ENCODE data around the gene C9.
"Not testable (repeated sequence)": the region's sequence is repeated elsewhere in the genome, so short reads cannot be mapped to it uniquely, and the experiment has no call there.

C9 gene

DNA sequence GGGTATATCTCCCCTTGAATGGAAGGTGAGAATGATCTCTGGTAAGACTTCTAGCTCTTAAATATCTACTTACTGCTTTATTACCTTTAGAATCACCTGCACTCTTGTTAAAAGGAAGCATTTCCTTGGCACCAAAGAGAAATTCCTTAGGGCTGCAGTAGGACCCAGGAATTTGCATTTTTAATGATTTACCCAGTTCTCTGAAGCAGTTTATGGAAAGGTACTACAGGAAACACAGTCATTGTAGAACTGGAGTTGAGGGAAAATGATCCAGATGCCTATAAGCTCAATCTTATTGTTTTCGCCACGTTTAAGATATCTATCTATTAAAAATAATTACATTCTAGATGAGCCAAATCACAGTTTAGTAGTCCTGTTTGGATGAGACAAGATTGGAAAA, 9.5 kb upstream of the C9 start:
- DNase-seq (ENCODE audit: extremely low read depth in 1 of 2, low read depth in 1 of 2), result no peak

DNA sequence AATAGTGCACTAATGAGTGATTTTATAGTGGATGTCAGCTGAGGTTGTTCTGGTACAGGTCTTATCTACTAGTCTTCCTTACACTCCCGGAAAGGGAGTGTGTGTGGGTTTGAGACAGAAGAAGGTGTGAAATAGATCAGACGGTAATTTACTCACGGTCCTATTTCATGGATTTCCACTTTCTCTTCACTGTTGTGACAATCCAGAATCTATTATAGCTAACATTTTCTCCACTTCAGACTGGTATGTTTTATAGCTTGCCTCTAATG, 7.0 kb upstream of the C9 start:
- DNase-seq (ENCODE audit: extremely low read depth in 1 of 2, low read depth in 1 of 2), result no peak

DNA sequence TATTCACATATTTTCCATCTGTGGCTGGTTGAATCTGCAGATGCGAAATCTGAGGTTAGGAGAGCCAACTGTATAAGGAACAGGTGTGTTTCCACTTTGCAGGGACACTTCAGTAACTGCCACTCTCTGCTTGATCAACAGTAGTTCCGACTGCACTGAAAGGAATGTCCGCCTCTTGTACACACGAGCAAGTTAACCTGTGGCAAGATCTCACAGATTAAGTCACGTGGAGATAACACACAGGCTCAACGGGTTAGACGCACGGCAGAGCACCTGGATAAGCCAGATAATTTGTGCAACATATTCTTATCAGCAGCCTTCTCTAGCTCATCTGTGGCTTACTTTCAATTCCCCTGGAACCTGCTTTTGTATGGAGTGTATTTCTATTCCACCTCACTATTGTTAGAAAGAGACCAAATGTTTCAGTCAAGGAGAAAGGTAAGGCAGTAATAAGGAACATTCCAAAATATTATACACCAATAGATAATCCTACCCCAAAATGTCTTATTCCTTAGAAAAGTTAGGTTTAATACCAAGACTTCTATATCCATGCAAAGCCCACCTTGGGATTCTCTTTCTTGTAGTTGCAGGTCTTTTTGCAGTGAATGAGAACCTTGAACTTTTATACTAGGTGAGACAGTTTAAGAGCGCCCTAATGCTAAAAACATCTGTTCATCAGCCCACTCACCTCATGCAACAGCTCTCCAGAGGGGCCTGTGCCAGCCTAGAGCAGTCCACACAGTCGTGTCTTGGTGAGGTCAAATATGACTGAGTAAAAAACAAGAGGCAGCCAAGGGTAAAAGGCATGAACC, 6.5 kb upstream of the C9 start:
- no peak for DNase-seq (ENCODE audit: extremely low read depth in 1 of 2, low read depth in 1 of 2)

DNA sequence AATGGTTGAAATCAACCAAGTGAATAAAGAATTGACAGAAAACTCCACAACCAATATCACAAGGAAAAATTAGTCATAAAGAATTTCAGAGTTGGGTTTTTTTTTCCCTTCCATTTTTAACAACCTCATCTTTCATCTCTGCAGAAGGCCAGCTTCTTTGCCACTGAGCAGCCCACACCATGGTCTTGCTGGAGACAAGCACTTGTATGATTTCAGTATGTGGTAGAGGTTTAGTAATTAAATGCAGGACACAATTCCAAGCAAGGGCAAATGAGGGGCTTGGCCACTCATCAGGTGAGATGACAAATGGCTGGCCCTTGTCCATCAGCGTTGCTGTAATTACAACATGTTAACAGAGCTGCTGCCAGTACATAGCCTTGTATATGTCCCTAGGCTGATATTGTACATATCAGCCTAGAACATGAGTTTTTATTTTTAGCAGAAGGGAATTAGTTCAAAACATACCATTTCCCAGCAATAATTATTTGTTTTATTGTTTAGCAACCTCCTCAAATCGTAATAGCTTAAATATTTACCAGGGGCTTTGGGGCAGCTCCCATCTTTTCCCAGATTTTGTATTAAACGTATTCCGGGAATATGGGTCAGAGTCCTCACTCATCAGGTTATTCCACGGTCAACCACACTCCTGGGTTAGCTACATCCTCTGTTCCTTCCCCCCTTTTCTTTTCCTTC, 5.0 kb upstream of the C9 start:
- no peak for DNase-seq (ENCODE audit: extremely low read depth in 1 of 2, low read depth in 1 of 2)

DNA sequence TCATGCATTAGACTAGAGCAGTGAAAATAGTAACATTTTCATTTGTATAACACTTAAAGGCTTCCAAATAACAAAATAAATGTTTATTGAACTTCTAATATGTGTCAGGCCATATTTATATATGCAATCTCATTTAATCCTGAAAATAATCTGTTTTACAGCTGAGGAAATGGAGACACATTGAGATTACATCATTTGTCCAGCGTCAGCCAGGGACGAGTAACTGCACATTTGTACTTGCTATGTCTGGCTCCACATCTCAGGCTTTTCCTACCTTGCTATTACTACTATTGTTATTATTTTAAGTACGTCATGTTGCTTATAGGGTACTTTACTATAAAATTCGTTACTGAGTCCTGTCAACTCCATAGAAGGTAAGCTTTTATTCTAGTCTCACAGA, 3.8 kb upstream of the C9 start:
- DNase-seq (ENCODE audit: extremely low read depth in 1 of 2, low read depth in 1 of 2), result no peak

DNA sequence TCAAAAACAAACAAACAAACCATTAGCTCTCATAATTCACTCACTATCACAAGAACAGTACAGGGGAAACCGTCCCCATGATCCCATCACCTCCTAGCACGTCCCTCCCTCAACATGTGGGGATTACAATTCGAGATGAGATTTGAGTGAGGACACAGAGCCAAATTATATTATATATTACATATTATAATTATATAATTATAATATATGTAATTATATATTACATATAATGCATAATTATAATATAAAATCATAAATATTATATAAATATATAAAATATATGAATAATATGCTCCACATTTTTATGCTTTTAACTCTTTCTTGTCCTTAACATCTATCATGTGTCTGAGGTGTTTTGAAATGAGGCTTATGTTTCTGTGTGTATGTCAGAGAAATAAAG, 3.4 kb upstream of the C9 start:
- no peak for DNase-seq (ENCODE audit: extremely low read depth in 1 of 2, low read depth in 1 of 2)

DNA sequence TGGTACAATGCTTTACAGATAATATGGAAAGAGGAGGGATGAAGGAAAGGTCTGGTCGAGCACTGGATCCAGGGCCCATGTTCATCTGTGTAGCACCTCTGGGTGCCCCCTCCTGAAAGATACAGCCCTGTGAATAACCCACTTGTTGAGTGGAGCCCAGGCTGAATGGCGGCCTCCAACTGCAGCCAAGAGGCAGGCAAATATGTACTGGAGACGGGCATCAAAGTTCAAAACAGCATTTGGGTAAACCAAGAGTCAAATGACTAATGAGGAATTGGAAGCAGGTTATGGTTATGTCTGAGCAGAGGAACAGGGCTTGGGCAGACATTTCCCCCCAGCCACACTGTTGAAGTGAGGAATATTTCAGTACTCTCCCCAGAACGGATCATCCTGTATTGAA, 1.1 kb downstream of the C9 start:
- DNase-seq (ENCODE audit: extremely low read depth in 1 of 2, low read depth in 1 of 2), result no peak

DNA sequence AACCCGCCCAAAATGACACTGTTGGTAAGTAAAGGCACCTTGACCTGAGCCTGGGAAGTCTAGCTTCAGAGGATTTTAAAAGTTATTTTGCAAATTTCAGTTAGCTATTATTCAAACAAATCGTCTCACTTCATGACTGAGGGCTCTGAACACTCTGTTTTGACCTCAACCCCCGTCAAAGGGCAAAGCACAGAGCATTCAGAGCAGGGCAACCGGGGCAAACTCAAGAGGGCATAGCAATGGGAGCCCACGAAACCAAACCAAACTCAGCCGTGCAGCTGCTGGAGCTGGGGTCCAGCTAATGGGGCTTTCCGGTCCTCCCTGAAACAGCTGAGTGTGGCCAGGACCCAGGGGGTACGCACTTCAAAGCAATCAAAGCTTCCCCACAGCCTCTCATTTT, 1.6 kb downstream of the C9 start:
- DNase-seq (ENCODE audit: extremely low read depth in 1 of 2, low read depth in 1 of 2), result no peak

DNA sequence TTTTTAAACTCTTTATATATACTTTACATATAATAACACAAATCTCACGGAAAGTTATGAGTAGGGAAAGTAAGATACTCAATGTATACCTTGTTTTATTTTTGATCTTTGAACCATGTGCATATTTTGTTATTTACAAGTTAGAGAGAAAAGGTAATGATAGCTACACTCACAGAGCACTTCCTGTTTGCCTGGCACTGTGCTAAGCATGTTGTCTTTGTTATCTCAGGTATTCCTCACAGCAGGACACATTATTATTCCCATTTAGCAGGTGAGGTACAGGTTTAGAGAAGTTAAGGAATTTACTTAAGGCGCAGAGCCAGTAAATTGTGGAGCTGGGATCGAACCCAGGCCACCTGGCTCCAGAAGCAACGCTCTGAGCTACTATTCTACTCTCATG, 3.0 kb downstream of the C9 start:
- DNase-seq (ENCODE audit: extremely low read depth in 1 of 2, low read depth in 1 of 2), result no peak

DNA sequence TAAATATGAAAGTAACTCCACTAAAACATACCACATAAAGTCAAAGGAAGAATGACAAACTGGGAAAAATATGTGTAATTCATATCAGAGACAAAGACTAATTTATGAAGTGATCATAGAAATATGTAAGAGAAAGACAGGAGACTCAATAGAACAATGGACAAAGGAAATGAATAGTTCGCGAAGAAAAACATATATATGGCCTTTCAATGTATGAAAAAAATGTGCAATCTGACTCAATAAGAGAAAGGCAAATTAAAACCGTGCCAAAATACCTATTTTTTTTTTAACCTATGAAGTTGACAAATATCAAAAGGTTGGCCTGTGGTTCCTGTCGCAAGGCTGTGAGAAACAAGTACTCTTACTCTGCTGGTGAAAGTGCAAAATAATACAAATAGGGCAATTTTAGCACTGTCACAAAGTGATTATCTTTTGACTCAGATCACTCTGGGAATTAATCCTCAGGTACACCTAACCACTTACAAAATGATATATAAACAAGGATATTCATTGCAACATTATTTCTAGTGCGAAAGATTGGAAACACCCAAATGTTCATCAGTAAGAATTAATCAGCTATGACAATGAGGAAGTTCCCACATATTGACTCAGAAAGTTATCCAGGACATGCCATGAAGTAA, 3.7 kb downstream of the C9 start:
- DNase-seq (ENCODE audit: extremely low read depth in 1 of 2, low read depth in 1 of 2), result no peak

DNA sequence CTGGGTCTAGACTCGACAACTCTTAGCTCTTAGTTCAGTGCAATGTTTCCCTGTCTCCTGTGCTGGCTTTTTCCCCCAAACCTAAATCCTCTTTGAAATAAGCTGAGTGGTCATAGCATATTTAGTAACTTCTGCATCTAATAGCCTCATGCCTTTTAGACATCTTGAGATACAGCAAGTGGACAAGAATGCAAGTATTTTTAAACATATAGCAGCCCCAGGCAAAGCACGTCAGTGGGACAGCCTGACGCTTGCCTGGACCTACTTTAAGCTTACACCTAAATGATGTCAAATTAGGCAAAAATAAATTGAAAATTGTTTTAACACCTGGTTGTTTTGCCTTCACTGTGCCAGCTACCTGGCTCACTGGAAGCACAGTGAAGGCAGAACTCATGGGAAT, 8.0 kb downstream of the C9 start:
- no peak for DNase-seq (ENCODE audit: extremely low read depth in 1 of 2, low read depth in 1 of 2)

DNA sequence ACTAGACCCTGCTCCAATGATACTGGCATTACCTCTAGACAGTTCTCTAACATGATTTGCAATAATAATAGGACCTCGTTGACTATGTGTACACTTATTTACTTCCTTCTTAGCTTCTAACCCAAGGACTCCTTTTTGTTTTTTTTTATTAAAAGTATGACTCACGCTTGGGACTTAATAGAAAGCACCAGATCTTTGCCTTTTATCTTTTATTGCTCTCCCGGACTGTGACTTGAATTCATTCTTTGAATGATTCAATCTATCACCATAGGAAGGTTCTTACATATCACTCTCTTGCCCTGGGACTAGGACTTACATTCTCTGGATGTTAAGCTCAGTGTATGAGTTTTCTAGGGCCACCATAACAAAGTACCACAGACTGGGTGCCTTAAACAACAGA, 9.0 kb downstream of the C9 start:
- DNase-seq (ENCODE audit: extremely low read depth in 1 of 2, low read depth in 1 of 2), result no peak

DNA sequence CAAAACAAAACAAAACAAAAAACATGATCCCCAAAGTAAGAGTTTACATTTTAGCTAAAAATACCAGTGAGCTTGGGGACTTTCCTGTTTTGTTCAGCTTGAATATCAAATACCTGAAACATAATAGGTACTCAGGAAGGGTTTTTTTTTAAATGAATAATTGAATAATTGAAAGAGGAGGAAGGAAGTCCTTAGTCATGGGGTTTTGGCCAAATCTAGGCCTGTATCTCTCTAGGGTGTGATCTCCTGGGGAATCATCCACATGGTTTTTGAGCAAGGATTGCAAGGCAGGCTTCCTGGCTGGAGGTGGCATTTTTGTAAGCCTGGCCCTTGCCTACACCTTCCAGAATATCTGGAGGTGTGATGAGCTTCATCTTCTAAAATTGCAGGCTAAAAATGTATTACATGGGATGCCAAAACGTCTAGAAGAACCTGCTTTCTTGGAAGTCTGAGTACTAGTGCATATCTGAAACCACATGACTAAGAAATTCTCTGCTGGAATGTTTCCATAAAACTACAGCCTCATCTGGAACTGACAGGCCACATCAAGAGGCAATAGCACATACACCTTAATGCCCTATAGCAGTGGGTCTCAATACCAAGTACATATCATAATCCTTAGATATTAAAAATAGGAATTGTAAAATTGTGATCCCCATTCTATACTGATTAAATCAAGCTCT, 10.4 kb downstream of the C9 start:
- no peak for DNase-seq (ENCODE audit: extremely low read depth in 1 of 2, low read depth in 1 of 2)

DNA sequence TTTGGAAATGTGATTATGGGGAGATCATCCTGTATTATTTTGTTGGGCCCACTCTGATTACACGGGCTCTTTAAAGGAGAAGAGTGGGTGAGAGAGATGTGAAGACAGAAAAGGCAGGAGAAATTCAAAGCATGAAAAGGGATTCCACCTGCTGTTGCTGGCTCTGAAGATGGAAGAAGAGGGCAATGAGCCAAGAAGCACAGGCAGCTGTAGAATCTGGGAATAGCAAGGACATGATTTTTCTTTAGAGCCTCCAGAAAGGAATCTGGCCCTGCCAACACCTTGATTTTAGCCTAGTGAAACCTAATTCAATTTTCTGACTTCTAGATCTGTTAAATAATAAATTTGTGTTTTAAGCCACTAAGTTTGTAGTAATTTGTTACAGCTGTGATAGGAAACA, 11.3 kb downstream of the C9 start:
- DNase-seq (ENCODE audit: extremely low read depth in 1 of 2, low read depth in 1 of 2), result no peak

DNA sequence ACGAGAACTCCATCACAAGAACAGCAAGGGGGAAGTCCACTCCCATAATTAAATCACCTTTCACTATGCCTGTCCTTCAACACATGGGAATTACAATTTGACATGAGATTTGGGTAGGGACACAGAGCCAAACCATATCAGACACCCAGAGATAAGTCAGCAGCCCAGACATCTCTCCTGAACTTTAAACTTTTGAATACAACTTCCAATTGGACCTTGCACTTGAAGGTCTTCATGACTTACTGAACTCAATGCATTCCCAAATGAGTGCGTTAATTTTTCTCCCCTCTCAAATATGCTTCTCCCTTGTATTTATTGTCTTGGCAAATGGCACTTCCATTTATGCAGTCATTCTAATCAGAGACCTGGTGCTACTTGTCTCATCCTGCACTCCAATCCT, 12.1 kb downstream of the C9 start:
- DNase-seq (ENCODE audit: extremely low read depth in 1 of 2, low read depth in 1 of 2), result no peak

DNA sequence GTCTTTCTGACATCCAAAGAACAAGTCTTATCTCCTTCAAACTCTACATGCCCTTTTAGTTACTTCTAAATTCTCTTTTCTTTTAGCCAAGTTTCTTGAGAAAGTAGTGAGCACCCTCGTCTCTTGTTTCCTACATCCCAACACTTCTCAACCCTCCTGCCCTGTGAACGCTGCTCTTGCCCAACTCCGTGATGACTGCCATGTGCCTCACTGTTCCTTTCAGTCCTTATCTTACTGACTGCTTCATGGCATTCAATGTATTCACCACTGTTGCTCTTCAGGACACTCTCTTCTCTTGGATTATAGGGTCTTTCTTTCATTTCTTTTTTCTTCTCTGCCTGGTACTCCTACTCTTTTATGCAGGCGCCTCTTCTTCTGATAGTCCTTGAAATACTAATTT, 14.8 kb downstream of the C9 start:
- DNase-seq (ENCODE audit: extremely low read depth in 1 of 2, low read depth in 1 of 2), result no peak

DNA sequence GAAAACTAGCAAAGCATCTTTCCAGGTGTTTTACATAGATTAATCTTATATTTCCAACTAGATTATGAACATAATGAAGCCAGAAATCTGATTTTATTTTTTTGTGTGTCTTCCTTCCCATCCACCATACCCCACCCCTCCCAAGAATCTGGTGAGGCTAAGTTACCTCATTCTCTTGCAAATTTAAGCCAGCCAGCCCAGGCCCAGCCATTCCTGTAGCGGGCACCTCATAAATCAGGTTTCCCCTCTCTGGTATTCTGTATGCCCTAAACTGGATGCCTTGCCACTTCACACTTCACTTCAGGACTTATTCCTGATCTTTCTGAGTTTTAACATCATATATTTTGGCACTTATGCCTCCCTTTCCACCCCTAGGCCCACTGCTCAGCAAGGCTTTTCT, 21.8 kb downstream of the C9 start:
- no peak for DNase-seq (ENCODE audit: extremely low read depth in 1 of 2, low read depth in 1 of 2)

DNA sequence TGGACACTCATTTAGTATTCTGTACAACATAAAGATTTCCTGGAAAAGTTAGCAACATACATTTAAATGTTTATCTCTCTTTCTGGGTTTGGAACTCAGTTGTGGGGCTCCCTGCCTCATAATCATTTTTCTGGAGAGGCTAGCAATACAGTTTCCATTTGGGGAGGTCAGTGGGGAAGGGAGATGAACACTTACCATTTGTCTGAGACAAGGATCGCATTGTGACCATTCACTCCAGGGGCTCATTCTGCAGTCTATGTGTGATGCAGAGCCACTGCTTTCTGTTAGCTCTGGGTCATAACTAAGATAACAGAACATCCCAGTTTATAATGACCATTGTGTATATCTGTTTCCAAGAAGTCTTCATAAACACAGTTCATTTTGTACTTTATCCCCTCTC, 22.4 kb downstream of the C9 start:
- no peak for DNase-seq (ENCODE audit: extremely low read depth in 1 of 2, low read depth in 1 of 2)

DNA sequence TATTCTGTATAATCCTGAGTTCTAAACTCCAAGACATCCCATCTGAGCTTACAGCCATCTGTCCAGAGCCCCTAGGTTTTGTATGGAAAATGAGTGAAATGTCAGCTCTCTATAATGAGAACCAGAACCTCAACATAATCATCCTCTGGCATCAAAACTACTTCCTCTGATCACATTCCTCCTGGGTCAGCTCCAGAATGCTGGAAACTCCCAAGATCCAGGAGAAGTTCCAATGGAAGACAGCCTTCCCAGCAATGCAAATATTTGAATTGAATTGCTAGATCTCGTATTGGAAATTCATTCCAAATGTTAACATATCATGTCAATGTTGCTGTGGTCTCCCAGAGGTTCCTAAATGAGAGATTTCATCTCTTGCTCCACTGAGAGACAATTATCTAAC, 23.8 kb downstream of the C9 start:
- DNase-seq (ENCODE audit: extremely low read depth in 1 of 2, low read depth in 1 of 2), result no peak

DNA sequence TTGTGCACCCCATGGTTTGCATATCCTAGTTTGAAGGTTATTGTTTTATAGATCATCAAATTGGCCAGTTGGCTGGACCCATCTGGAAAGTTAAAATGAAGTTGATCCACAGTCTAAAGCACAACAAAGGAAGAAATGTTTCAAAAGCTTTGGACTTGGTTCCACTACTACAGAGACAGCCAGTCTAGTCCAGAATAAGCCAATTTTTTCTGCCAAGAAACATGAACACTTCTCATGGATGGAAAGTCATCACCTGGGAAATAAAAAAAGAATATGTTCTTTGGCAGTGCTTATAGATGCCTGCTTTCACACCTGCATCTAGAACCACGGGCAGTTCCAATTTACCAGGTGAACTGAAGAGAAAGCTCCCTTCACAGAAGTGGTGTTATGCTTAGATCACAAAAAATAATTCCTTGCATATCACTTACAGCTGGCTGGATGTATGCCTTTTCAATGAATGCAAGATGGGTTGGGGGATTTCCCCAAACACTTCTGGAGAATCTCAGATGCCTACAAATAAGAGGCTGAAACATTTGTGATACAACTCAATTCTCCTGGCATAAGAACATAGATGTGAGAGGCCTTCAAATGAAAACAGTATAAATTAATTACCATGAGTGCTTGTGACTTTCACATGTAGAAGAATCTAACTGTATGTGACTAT, 26.9 kb downstream of the C9 start:
- no peak for DNase-seq (ENCODE audit: extremely low read depth in 1 of 2, low read depth in 1 of 2)

DNA sequence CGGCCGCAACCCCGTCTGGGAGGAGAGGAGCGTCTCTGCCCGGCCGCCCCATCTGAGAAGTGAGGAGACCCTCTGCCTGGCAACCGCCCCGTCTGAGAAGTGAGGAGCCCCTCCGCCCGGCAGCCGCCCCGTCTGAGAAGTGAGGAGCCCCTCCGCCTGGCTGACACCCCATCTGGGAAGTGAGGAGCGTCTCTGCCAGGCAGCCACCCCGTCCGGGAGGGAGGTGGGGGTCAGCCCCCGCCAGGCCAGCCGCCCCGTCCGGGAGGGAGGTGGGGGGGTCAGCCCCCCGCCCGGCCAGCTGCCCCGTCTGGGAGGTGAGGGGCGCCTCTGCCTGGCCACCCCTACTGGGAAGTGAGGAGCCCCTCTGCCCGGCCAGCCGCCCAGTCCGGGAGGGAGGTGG, 30.0 kb downstream of the C9 start:
- not testable (repeated sequence) for DNase-seq (ENCODE audit: extremely low read depth in 1 of 2, low read depth in 1 of 2)

Measured in stimulated activated CD8-positive, alpha-beta memory T cell treated with anti-CD3 and anti-CD28 coated beads, Interleukin-7, amount 100 ng/mL, for 48 hours (primary cell).